Activated B cell treated with CpG ODN at 0.5 μM for 24 hours (primary cell): ENCODE measurements around the gene CHEK1. TPM values are rescaled to one million over a fixed set of nuclear protein-coding genes. Genes with fewer than 3 reads are reported as not detected.
"Not testable (repeated sequence)": the region's sequence is repeated elsewhere in the genome, so short reads cannot be mapped to it uniquely, and the experiment has no call there.

Experiments used
- ATAC-seq: fragments of 200-7000 bp; cut with Tn5 transposase; one replicate; pipeline ENCODE4 v1.10.0; 2021; ENCODE audit warnings: low read depth, mild to moderate bottlenecking, moderate library complexity
- CTCF ChIA-PET: fragments of 350-600 bp; sonication (Branson Sonifier 250); formaldehyde crosslinking; loops from one replicate; lab custom pipeline; 2021; ENCODE audit warnings: antibody characterized with exemption; lab: Charles Lee
- POLR2A ChIA-PET: fragments of 350-600 bp; sonication (Branson Sonifier 250); formaldehyde crosslinking; loops from one replicate; lab custom pipeline; 2021; ENCODE audit warnings: antibody characterized with exemption; lab: Charles Lee
- DNase-seq: peaks from one replicate; pipeline ENCODE4 v3.0.0; 2022
- H3K27ac Mint-ChIP-seq: one replicate; pipeline ENCODE4 v1.8.0; 2020; ENCODE audit warnings: mixed read lengths
- H3K27me3 Mint-ChIP-seq: one replicate; pipeline ENCODE4 v1.8.0; 2021; ENCODE audit warnings: mixed read lengths
- H3K36me3 Mint-ChIP-seq: one replicate; pipeline ENCODE4 v1.8.0; 2021; ENCODE audit warnings: low read depth, mixed read lengths
- H3K4me1 Mint-ChIP-seq: one replicate; pipeline ENCODE4 v1.8.0; 2021; ENCODE audit warnings: mixed read lengths
- H3K4me3 Mint-ChIP-seq: one replicate; pipeline ENCODE4 v1.8.0; 2020; ENCODE audit warnings: mild to moderate bottlenecking, mixed read lengths
- H3K9me3 Mint-ChIP-seq: one replicate; pipeline ENCODE4 v1.8.0; 2020; ENCODE audit warnings: mixed read lengths
- intact Hi-C: fragments of 100-400 bp; cut with micrococcal nuclease; formaldehyde crosslinking; loops from one replicate; pipeline ENCODE4 v1.15.1; 2024
- total RNA-seq: library from RNA; stranded (reverse); gene quantifications from 2 replicates; pipeline ENCODE4 v1.2.3, GENCODE V29; 2022
- TF ChIP-seq, protein P1 (sequence below): fragments of 200-600 bp; IDR thresholded peaks from one replicate; pipeline ENCODE4 v1.8.0; 2022; ENCODE audit warnings: antibody characterized with exemption, mild to moderate bottlenecking

CHEK1 gene
- total RNA-seq, 1 donor from 2014 or later, result 9.6 TPM

DNA sequence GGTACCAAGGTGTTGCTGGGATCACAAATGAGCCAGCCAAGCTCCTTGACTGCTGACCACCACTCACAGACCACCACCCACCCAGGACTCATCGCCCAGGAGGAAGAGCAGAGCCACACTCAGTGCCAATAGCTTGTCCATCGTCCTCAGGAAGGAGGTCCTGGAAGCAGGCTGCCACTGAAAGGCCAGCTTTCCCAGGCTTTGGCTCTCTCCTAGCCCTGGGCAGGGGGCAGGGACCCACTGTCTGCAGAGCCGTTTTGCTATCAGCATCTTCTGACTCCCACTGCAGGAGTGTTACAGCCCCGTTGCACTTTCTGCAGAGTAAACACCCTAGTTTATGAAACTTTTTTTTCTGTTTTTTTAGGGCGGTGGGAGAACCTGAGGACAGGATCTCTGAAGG, 67.9 kb downstream of the CHEK1 start:
- Mint-ChIP-seq H3K27me3 (no peaks in the 10 kb centered on the region), H3K4me3 (no peak overlapping the region), H3K4me1 (no peaks in the 10 kb centered on the region), H3K9me3 (no peaks in the 10 kb centered on the region), H3K27ac (no peak overlapping the region), H3K36me3 (no peaks in the 10 kb centered on the region)
- TF ChIP-seq, protein P1, sequence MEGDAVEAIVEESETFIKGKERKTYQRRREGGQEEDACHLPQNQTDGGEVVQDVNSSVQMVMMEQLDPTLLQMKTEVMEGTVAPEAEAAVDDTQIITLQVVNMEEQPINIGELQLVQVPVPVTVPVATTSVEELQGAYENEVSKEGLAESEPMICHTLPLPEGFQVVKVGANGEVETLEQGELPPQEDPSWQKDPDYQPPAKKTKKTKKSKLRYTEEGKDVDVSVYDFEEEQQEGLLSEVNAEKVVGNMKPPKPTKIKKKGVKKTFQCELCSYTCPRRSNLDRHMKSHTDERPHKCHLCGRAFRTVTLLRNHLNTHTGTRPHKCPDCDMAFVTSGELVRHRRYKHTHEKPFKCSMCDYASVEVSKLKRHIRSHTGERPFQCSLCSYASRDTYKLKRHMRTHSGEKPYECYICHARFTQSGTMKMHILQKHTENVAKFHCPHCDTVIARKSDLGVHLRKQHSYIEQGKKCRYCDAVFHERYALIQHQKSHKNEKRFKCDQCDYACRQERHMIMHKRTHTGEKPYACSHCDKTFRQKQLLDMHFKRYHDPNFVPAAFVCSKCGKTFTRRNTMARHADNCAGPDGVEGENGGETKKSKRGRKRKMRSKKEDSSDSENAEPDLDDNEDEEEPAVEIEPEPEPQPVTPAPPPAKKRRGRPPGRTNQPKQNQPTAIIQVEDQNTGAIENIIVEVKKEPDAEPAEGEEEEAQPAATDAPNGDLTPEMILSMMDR, result no peak
- DNase-seq (no peak), ATAC-seq (no peak)
- intact Hi-C loops, result no loop called here
- ChIA-PET CTCF (no interaction called here), POLR2A (no interaction called here)

DNA sequence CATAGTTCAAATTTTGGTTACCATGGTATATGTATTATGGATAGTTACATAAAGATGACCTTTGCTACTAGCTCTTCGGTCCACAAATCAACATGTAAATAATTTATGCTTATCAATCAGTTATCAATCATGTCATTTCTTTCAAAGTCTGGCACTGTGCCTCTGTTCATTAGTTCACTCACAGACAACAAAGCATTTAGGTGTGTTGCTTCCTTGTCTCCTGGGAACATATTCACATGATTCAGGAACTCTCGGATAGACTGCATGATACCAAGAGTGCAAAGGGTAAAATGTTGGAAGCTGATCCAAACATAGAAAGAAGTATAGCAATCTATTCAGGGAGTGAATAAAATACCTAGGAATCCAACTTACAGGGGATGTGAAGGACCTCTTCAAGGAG, 70.0 kb downstream of the CHEK1 start:
- Mint-ChIP-seq H3K9me3 (no peaks in the 10 kb centered on the region), H3K36me3 (no peaks in the 10 kb centered on the region), H3K4me3 (no peak overlapping the region), H3K27ac (no peak overlapping the region), H3K4me1 (no peaks in the 10 kb centered on the region), H3K27me3 (peaks cover 3% of the 10 kb centered on the region)
- intact Hi-C loops, result no loop called here
- POLR2A ChIA-PET, result no interaction called here
- CTCF ChIA-PET, result no interaction called here
- no peak for DNase-seq
- TF ChIP-seq, protein P1, result no peak
- no peak for ATAC-seq

DNA sequence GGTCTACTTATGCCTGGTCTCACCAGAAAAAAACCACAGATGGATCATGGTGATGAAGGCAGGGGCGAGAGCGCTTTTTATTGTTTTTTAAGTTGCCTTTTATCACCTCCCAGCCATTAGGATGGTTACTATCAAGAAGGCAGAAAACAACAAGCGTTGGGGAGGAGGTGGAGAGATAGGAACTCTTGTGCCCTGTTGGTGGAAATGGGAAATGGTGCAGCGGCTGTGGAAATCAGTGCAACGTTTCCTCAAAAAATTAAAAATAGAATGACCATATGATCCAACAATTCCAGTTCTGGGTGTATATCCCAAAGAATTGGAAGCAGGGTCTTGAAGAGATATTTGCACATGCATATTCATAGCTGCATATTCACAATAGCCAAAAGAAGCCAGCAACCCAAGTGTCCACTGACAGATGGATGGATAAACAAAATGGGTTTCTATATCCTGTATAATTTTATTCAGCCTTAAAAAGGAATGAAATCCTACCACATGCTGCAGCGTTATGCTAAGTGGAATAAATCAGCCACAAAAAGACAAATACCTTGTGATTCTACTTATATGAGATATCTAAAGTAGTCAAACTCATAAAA, 76.2 kb downstream of the CHEK1 start:
- ChIA-PET POLR2A (no interaction called here), CTCF (no interaction called here)
- DNase-seq (no peak), ATAC-seq (no peak)
- intact Hi-C loops, result no loop called here
- H3K4me3 Mint-ChIP-seq, result no peak overlapping the region
- H3K36me3 Mint-ChIP-seq, result no peaks in the 10 kb centered on the region
- H3K27me3 Mint-ChIP-seq, result peaks cover 9% of the 10 kb centered on the region
- no peaks in the 10 kb centered on the region for H3K4me1 Mint-ChIP-seq
- H3K27ac Mint-ChIP-seq, result no peak overlapping the region
- TF ChIP-seq, protein P1, result no peak
- H3K9me3 Mint-ChIP-seq, result no peaks in the 10 kb centered on the region

GRCh38 chr11:125701858-125702621, 77.1 kb downstream of the CHEK1 start:
- Mint-ChIP-seq H3K9me3 (no peaks in the 10 kb centered on the region), H3K27me3 (peaks cover 9% of the 10 kb centered on the region), H3K36me3 (no peaks in the 10 kb centered on the region), H3K4me1 (no peaks in the 10 kb centered on the region), H3K27ac (no peak overlapping the region), H3K4me3 (no peak overlapping the region)
- intact Hi-C loops, result no loop called here
- ChIA-PET CTCF (no interaction called here), POLR2A (no interaction called here)
- DNase-seq (no peak), ATAC-seq (no peak)
- TF ChIP-seq, protein P1, result no peak

DNA sequence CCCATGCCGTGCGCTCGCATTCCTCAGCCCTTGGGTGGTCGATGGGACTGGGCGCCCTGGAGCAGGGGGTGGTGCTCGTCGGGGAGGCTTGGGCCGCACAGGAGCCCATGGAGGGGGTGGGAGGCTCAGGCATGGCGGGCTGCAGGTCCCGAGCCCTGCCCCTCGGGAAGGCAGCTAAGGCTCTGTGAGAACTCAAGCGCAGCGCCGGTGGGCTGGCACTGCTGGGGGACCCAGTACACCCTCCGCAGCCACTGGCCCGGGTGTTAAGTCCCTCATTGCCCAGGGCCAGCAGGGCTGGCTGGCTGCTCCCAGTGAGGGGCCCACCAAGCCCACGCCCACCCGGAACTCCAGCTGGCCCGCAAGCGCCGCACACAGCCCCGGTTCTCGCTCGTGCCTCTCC, 79.7 kb downstream of the CHEK1 start:
- H3K27ac Mint-ChIP-seq, H3K9me3 Mint-ChIP-seq, H3K4me1 Mint-ChIP-seq, intact Hi-C loops, ATAC-seq, POLR2A ChIA-PET, DNase-seq, H3K27me3 Mint-ChIP-seq, CTCF ChIA-PET, H3K36me3 Mint-ChIP-seq, H3K4me3 Mint-ChIP-seq: not testable (repeated sequence)
